ENCODE results near the gene PTPRN.

Gene PTPRN

GRCh38 chr2:219245148-219245898 is 63.9 kb downstream of the PTPRN start, which contains the start of the genes GLB1L and STK16:
GLB1L (minus strand) TSS chr2:219245444; CDS start chr2:219243573, 1,871 bp downstream.
STK16 (plus strand) TSS chr2:219245479; CDS start chr2:219246000, 521 bp downstream.
- peak; percentile 81 to 83 for DNase-seq (ENCODE audit: low read depth in 2 of 2)

GRCh38 chr2:219244789-219245147 is 64.4 kb downstream of the PTPRN start:
- no peak for DNase-seq (ENCODE audit: low read depth in 2 of 2)

- no peak for DNase-seq (ENCODE audit: low read depth in 2 of 2)
These were observed 65.9 kb downstream of the PTPRN start for GRCh38 chr2:219243291-219243761.
